ENCODE data around the gene OSBPL1A. TPM values are rescaled to one million over a fixed set of nuclear protein-coding genes. Genes with fewer than 3 reads are reported as not detected.

The OSBPL1A gene
- total and polyA plus RNA-seq, 2 of the 8 experiments (the other 6 are each of a cell fraction or from before 2014, with no cell fraction given): 53.2 to 74.9 TPM

DNA sequence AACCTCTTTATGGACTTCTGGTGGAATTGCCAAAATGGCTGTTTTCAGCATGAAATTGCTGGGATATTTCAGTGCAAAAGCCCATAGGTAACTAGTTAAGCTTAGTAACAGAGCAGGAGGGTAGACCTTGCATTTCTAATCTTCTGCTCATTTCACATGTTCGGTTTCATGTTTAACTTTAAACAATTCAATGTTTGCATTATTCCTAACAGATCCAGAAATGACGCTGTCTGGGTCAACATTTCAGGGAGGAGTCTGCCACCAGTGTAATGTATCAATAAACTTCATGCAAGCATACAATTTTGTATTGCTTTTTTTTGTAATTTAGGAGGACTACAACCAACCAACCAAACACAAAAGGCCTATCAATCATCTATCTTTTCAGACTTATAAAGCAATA lies 236.3 kb downstream of the OSBPL1A start:
- no peak overlapping the region for H3K4me3 ChIP-seq (ENCODE audit: extremely low read depth in 1 of 4, insufficient read depth in 2 of 4, low read depth in 3 of 4, low read length in 4 of 4)
- no peak overlapping the region for H4K91ac ChIP-seq (replicated peaks; ENCODE audit: insufficient read length, low read length)
- H3K18ac ChIP-seq (ENCODE audit: extremely low read depth, low read length): no peak overlapping the region
- H3K9me3 ChIP-seq (ENCODE audit: insufficient read depth in 2 of 2, low read depth in 1 of 2, low read length in 1 of 2): no peaks in the 10 kb centered on the region
- H3K9ac ChIP-seq (replicated peaks in 1 of 4; ENCODE audit: extremely low read depth in 1 of 4, low read depth in 3 of 4, low read length in 3 of 4): no peak overlapping the region
- no peak overlapping the region for H4K8ac ChIP-seq (ENCODE audit: extremely low read depth, insufficient read depth, low read length)
- H4K20me1 ChIP-seq (replicated peaks in 1 of 2; ENCODE audit: control insufficient read depth in 1 of 2, insufficient read depth in 2 of 2, low read length in 2 of 2): peaks cover 0 to 3% of the 10 kb centered on the region in 2 experiments
- H2BK12ac ChIP-seq (ENCODE audit: low read depth, low read length): no peak overlapping the region
- no peaks in the 10 kb centered on the region for H3K79me1 ChIP-seq (ENCODE audit: low read depth, low read length)
- H3K23ac ChIP-seq (ENCODE audit: insufficient read length): no peak overlapping the region
- H3K36me3 ChIP-seq (ENCODE audit: control insufficient read depth in 2 of 4, insufficient read depth in 4 of 4, low read length in 3 of 4): peaks cover 10 to 56% (median 32%) of the 10 kb centered on the region in 4 experiments; a peak in 7 of 8 replicates
- H3K4me1 ChIP-seq (replicated peaks in 1 of 4; ENCODE audit: control insufficient read depth in 3 of 4, insufficient read depth in 4 of 4, low read length in 3 of 4): no peaks in the 10 kb centered on the region
- H4K5ac ChIP-seq (ENCODE audit: insufficient read length, low read depth, low read length): no peak overlapping the region
- TF ChIP-seq POLR2A (IDR thresholded peaks at IDR 0.05; ENCODE audit: control extremely low read depth in 1 of 2, low read depth in 2 of 2, low read length in 2 of 2) (no peak), SP2 (IDR thresholded peaks at IDR 0.05; ENCODE audit: low read length) (no peak), TAF1 (IDR thresholded peaks at IDR 0.05; ENCODE audit: low read depth, low read length) (no peak), RFX5 (IDR thresholded peaks at IDR 0.05; ENCODE audit: borderline replicate concordance, low read depth, low read length) (no peak), RXRA (IDR thresholded peaks at IDR 0.05; ENCODE audit: insufficient read depth, low read depth, low read length) (no peak), TCF12 (IDR thresholded peaks at IDR 0.05; ENCODE audit: low read depth, low read length) (no peak), SIRT6 (IDR thresholded peaks at IDR 0.05; ENCODE audit: low read length) (no peak), TEAD4 (IDR thresholded peaks at IDR 0.05; ENCODE audit: low read depth, low read length) (no peak), TBP (IDR thresholded peaks at IDR 0.05; ENCODE audit: low read depth, low read length) (no peak), JUND (IDR thresholded peaks at IDR 0.05; ENCODE audit: low read length) (no peak), EGR1 (IDR thresholded peaks at IDR 0.05; ENCODE audit: borderline replicate concordance, low read depth, low read length) (no peak), CBX8 (IDR thresholded peaks at IDR 0.05; ENCODE audit: borderline replicate concordance, low read depth, low read length) (no peak)
- TF ChIP-seq, protein P1, sequence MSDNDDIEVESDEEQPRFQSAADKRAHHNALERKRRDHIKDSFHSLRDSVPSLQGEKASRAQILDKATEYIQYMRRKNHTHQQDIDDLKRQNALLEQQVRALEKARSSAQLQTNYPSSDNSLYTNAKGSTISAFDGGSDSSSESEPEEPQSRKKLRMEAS (IDR thresholded peaks at IDR 0.05): no peak
- H2BK5ac ChIP-seq (ENCODE audit: low read depth, low read length): no peak overlapping the region
- no peak overlapping the region for H2BK20ac ChIP-seq (ENCODE audit: low read length)
- H3K27ac ChIP-seq (ENCODE audit: low read depth, low read length): no peak overlapping the region
- H3K56ac ChIP-seq (replicated peaks; ENCODE audit: insufficient read length, low read depth, low read length): no peak overlapping the region
- H2AK5ac ChIP-seq (ENCODE audit: low read depth, low read length): no peak overlapping the region
- 90% methylated on average over 2 of the region's 2 CpGs; no CpG with 5 or more reads in 1 of the 2 experiments for WGBS, 2 experiments (ENCODE audit: extremely low coverage in 1 of 2, insufficient coverage in 1 of 2, insufficient read length in 1 of 2, insufficient replicate concordance in 2 of 2, low coverage in 1 of 2, low lambda C conversion rate in 2 of 2, missing lambda C conversion rate in 1 of 2)
- no peak overlapping the region for H3K4me2 ChIP-seq (ENCODE audit: insufficient read depth in 1 of 2, low read depth in 2 of 2, low read length in 2 of 2)
- FAIRE-seq: no peak
- no peaks in the 10 kb centered on the region for H3K79me2 ChIP-seq (ENCODE audit: control insufficient read depth in 1 of 2, insufficient read depth in 2 of 2, low read length in 2 of 2)
- no peaks in the 10 kb centered on the region for H3K23me2 ChIP-seq (ENCODE audit: low read depth, low read length)
- no peak overlapping the region for H3K14ac ChIP-seq (ENCODE audit: insufficient read length)
- no peaks in the 10 kb centered on the region for H3K27me3 ChIP-seq (replicated peaks in 1 of 4; ENCODE audit: control insufficient read depth in 3 of 4, extremely low read depth in 1 of 4, insufficient read depth in 3 of 4, low read length in 3 of 4)
- H2BK15ac ChIP-seq (ENCODE audit: low read length): no peak overlapping the region
- no peak overlapping the region for H3K4ac ChIP-seq (replicated peaks; ENCODE audit: insufficient read length, low read depth, low read length)
- ChIA-PET POLR2A (ENCODE audit: partially characterized antibody) (interaction anchor here (1.5 kb wide), 1 partner anchor 22 kb away, joined by 6 read pairs; the partner anchor contains the start of gene CABYR), CTCF (ENCODE audit: partially characterized antibody) (interaction anchor here (0.5 to 1.7 kb wide), 2 partner anchors 15 to 301 kb away, joined by 4 to 6 read pairs; no protein-coding TSS in a partner anchor)
- no peak overlapping the region for H2AFZ ChIP-seq (ENCODE audit: low read length)
- no peak overlapping the region for H2BK120ac ChIP-seq (replicated peaks; ENCODE audit: low read depth, low read length)
- DNase-seq (ENCODE audit: low read depth in 1 of 2, low spot score in 2 of 2): no peak
